Activated T-cell treated with anti-CD3 and anti-CD28 coated beads, Interleukin-2, amount 50 U/mL, for 24 hours (primary cell): ENCODE results near the gene ALDH1L2.

Source experiments
- DNase-seq: peaks from one replicate; pipeline ENCODE4 v3.0.0-alpha.2; 2020
- H3K27ac Mint-ChIP-seq: 2 replicates; pipeline ENCODE4 v1.8.0; 2020; ENCODE audit warnings: mild to moderate bottlenecking, mixed read lengths
- H3K27me3 Mint-ChIP-seq: 2 replicates; pipeline ENCODE4 v1.8.0; 2020; ENCODE audit warnings: mixed read lengths
- H3K36me3 Mint-ChIP-seq: 2 replicates; pipeline ENCODE4 v1.8.0; 2020; ENCODE audit warnings: low read depth, mixed read lengths
- H3K4me1 Mint-ChIP-seq: 2 replicates; pipeline ENCODE4 v1.8.0; 2020; ENCODE audit warnings: low read depth, mixed read lengths
- H3K4me3 Mint-ChIP-seq: 2 replicates; pipeline ENCODE4 v1.8.0; 2020; ENCODE audit warnings: mild to moderate bottlenecking, moderate library complexity, mixed read lengths
- H3K9me3 Mint-ChIP-seq: 2 replicates; pipeline ENCODE4 v1.8.0; 2020; ENCODE audit warnings: mixed read lengths

ALDH1L2 gene

DNA sequence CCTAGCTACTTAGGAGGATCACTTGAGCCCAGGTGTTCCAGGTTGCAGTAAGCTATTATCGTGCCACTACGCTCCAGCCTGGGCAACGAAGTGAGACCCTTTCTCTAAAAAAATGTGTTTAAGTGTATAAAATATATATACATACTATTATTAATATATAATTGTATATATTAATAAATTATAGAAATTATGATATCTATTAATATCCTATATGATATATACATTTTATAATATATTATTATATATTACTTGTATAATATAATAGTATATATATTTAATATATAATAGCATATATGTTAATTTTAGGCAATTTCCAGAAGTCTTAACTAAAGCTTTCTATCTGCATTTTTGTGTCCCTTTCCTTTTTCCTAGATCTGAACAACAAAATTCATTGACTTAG is 12.3 kb downstream of the ALDH1L2 start:
- H3K27ac Mint-ChIP-seq = no peak overlapping the region
- no peaks in the 10 kb centered on the region for H3K9me3 Mint-ChIP-seq
- H3K36me3 Mint-ChIP-seq = no peaks in the 10 kb centered on the region
- no peak for DNase-seq
- no peak overlapping the region for H3K4me3 Mint-ChIP-seq
- H3K4me1 Mint-ChIP-seq = no peaks in the 10 kb centered on the region
- H3K27me3 Mint-ChIP-seq = peaks cover 3% of the 10 kb centered on the region

DNA sequence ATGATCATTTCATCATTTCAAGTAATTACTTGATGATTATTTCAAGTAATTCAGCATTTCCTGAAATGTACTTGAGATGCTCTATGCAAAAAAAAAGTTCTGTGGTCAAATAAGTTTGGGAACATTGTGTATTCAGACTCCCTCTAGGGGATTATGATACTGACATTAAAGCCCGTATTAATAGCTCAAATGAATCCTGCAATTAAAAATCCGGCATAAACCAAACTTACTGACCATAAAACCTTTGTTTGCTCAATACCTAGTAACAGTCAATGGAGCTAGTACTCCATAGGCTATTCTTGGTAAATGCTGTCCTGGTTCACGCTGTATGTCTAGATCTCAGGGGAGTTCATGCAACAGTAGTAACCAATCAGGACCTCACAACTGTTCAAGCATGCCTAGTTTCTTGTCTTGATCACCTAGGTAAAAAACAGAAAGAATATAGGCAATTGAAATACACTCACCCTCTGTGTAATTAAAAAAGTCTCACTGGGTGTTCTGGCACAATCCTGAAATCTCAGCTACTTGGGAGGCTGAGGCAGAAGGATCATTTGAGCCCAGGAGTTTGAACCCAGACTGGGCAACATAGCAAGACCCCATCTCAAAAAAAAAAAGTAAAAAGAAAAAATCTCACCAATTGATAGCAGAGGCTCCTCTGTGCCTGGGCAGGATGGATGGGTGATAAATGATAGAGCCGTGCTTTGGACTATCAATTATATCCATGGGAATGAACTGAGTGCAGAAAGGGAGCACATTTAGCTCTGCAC is 14.1 kb downstream of the ALDH1L2 start:
- H3K4me3 Mint-ChIP-seq = no peak overlapping the region
- no peak for DNase-seq
- H3K9me3 Mint-ChIP-seq = no peaks in the 10 kb centered on the region
- no peak overlapping the region for H3K27ac Mint-ChIP-seq
- no peaks in the 10 kb centered on the region for H3K4me1 Mint-ChIP-seq
- H3K36me3 Mint-ChIP-seq = no peaks in the 10 kb centered on the region
- H3K27me3 Mint-ChIP-seq = peaks cover 9% of the 10 kb centered on the region

DNA sequence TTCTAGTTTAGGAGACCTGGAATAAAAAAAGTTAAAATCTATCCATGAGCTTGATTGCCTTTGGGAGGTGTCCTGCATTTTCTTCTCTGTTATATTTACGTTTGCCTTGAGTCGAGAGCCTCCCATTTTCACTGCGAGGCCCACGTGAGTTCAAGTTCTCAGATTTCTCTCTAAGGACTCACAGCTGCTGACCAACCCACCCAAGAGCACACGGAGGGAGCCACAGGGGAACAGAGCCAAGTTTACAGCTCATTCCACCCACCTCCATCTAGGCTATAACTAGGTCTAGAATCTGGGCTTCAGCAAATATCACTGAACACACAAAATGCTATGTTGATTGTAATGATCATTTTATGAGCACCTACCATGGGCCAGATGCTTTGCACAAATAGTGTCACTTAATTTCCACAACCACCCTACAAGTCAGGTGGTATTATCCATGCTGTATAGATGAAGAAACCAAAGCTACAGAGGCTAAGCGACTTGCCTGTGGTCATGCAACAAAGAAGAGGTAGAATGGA is 16.7 kb downstream of the ALDH1L2 start:
- no peaks in the 10 kb centered on the region for H3K4me1 Mint-ChIP-seq
- no peak for DNase-seq
- H3K36me3 Mint-ChIP-seq = no peaks in the 10 kb centered on the region
- peaks cover 9% of the 10 kb centered on the region for H3K27me3 Mint-ChIP-seq
- no peaks in the 10 kb centered on the region for H3K9me3 Mint-ChIP-seq
- H3K4me3 Mint-ChIP-seq = no peak overlapping the region
- H3K27ac Mint-ChIP-seq = no peak overlapping the region

DNA sequence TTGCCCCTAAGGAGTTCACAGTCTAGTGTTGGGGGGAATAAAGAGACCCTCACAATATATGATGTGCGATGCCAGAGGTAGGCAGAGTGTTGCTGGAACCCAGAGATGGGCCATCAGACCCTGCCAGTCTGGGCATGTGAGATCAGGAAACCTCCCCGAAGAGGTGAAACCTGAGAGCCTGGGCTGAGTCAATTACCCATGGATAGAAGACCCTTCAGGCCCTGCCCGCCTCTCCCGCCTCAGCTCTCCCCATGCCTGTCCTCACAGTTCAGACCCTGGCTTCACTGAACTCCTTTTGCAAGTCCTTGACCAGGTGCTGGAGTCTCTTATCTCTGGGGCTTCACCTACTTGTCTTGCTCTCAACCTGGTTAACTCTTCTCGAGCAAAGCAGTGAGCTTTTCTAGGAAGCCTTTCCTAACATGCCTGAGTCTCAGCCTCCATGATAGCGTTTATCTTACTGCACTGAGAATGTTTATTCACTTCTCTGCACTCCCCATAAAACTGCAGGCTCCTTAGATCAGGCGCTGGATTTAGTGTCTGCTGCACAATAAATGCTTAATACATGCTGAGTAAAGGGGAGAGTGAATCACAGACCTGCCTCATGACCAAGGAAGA is 19.6 kb downstream of the ALDH1L2 start:
- DNase-seq = no peak
- Mint-ChIP-seq H3K9me3 (no peaks in the 10 kb centered on the region), H3K4me3 (no peak overlapping the region), H3K36me3 (no peaks in the 10 kb centered on the region), H3K27me3 (peaks cover 5% of the 10 kb centered on the region), H3K4me1 (no peaks in the 10 kb centered on the region), H3K27ac (no peak overlapping the region)

DNA sequence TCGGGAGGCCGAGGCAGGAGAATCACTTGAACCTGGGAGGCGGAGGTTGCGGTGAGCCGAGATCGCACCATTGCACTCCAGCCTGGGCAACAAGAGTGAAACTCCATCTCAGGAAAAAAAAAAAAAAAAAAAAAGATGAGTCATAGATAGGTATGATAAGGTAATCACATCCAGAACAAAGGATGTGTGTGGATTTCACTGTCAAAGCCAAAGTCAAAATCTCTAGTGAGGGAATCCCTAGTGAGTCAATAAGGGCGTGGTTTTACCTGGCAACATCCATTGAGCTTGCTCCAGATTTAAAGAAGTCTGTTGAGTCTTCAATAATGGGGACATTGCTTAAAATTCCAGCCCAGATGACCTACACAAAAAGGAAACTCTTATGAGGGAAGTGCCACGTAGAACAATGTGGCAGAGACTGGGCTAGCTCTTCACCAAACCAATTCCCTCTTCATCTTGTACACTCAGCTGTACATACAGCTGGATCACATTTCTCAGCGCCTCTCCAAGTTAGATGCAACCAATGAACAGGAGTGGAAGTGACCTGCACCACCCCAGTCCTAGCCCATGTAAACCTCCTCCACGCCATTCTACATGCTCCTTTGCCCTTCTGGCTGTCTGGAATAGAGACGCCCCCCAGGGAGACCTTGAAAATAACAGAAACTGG is 23.4 kb downstream of the ALDH1L2 start:
- peaks cover 1% of the 10 kb centered on the region for H3K36me3 Mint-ChIP-seq
- H3K9me3 Mint-ChIP-seq = peaks cover 5% of the 10 kb centered on the region
- H3K4me3 Mint-ChIP-seq = no peak overlapping the region
- no peak overlapping the region for H3K27ac Mint-ChIP-seq
- DNase-seq = no peak
- peaks cover 4% of the 10 kb centered on the region for H3K27me3 Mint-ChIP-seq
- H3K4me1 Mint-ChIP-seq = peaks cover 6% of the 10 kb centered on the region

DNA sequence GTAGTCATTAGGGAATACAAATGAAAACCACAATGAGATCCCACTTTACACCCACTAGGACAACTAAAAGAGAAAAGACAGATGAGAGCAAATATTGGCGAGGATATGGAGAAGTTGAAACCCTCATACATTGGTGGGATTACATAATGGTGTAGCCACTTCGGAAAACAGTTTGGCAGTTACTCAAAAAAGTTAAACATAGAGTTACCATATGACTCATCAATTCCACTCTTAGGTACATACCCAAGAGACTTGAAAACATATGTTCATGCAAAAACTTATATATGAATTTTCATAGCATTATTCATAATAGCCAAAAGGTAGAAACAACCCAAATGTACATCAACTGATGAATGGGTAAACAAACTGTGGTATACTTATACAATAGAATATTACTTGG is 27.1 kb downstream of the ALDH1L2 start:
- H3K9me3 Mint-ChIP-seq = peaks cover 7% of the 10 kb centered on the region
- H3K27me3 Mint-ChIP-seq = no peaks in the 10 kb centered on the region
- no peak overlapping the region for H3K27ac Mint-ChIP-seq
- DNase-seq = no peak
- no peak overlapping the region for H3K4me3 Mint-ChIP-seq
- peaks cover 7% of the 10 kb centered on the region for H3K4me1 Mint-ChIP-seq
- peaks cover 2% of the 10 kb centered on the region for H3K36me3 Mint-ChIP-seq

DNA sequence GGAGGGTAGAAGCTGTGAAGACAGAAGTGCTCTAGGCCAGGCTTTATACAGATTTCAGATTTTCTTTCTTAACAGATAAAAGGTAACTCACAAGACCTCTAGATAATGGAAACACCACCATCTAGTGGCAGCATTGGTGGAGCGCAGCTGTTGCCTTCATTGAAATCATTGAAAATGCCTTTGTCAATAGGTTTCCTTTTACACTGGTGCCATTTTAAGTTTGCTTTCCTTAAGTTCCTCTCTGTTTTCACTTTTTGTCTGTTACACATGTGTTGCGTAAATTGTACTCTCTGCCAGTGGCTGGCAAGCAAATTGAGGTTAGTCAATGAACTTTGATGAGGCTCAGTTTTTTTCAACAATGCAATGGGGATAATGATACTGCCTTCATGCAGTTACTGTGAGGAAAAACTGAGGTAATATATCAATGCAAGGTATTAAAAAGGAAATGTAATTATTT is 31.1 kb downstream of the ALDH1L2 start:
- Mint-ChIP-seq H3K4me3 (no peak overlapping the region), H3K27me3 (no peaks in the 10 kb centered on the region), H3K36me3 (peaks cover 2% of the 10 kb centered on the region), H3K27ac (no peak overlapping the region), H3K9me3 (peaks cover 7% of the 10 kb centered on the region), H3K4me1 (peaks cover 7% of the 10 kb centered on the region)
- peak; percentile 78 for DNase-seq

DNA sequence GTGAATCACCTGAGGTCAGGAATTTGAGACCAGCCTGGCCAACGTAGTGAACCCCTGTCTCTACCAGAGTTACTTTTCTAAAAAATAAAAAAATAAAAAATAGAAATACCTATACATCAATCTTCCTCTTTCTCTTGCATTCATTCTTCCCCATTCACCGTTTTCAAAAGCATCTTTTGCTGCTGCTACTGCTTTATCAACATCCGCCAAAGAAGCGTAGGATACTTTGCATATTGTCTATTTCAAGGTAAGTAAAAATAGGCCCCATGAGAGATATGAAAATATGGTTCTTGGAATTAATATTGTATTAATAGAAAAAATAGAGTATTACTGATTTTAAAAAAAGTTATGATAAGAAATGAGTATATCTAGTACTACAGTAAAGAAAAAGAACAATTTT is 32.3 kb downstream of the ALDH1L2 start:
- Mint-ChIP-seq H3K4me1 (peaks cover 5% of the 10 kb centered on the region), H3K4me3 (no peak overlapping the region), H3K27ac (no peak overlapping the region), H3K9me3 (peaks cover 5% of the 10 kb centered on the region), H3K36me3 (peaks cover 2% of the 10 kb centered on the region), H3K27me3 (no peaks in the 10 kb centered on the region)
- DNase-seq = no peak

DNA sequence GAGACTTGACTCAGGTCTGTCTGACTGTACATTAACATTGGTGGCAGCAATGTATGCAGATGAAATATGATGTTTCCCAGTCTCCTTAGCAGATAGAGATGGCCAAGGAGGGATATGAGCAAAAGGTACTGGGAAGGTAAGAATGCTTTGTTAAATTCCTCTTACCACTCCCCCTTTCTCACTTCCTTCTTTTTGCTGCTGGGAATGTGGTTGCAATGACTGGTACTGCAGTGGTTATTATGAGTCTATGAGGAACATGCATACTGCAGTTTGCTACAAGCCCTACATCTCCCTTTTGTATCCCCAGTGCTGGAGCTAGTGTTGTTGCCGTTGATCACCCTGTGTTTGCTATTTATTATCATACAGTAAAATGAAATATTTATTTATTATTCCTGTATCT is 35.9 kb downstream of the ALDH1L2 start:
- no peak for DNase-seq
- no peaks in the 10 kb centered on the region for H3K9me3 Mint-ChIP-seq
- H3K4me1 Mint-ChIP-seq = peaks cover 3% of the 10 kb centered on the region
- H3K27me3 Mint-ChIP-seq = no peaks in the 10 kb centered on the region
- H3K4me3 Mint-ChIP-seq = no peak overlapping the region
- H3K27ac Mint-ChIP-seq = no peak overlapping the region
- H3K36me3 Mint-ChIP-seq = no peaks in the 10 kb centered on the region

DNA sequence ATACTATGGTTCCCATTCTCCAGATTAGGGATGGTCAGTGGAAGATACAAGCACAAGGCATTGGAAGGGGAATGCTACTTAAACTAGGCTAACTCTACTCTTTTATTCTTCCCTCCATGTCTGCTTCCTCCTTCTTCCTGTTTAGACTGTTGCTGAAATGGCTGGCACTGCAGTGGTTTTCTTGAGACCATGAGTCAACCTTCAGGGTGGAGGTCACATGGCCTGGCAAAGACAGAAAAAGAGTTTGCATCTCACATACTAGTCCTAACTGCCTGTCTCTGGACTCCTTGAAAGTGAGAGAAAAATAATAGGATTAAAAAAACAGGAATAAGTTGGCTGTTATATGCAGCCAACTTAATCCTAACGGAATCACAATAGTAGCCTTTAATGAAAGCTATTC is 37.0 kb downstream of the ALDH1L2 start:
- H3K27ac Mint-ChIP-seq = no peak overlapping the region
- no peak for DNase-seq
- peaks cover 2% of the 10 kb centered on the region for H3K4me1 Mint-ChIP-seq
- no peaks in the 10 kb centered on the region for H3K36me3 Mint-ChIP-seq
- no peak overlapping the region for H3K4me3 Mint-ChIP-seq
- no peaks in the 10 kb centered on the region for H3K27me3 Mint-ChIP-seq
- no peaks in the 10 kb centered on the region for H3K9me3 Mint-ChIP-seq

DNA sequence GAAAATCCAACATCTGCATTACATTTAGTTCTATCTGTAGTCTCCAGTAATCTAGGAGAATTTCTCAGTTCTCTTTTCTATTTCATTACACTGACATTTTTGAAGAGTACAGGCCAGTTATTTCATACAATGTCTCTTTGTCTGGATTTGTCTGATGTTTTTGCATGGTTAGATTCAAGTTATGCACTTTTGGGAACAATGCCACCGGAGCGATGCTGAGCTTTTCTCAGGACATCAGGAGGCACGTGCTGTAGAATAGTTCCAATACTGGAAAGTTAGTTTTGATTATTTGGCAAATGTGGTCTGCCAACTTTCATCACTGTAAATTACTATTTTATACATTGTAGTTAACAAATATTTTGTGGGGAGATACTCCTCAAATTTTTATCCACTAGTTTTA is 43.1 kb downstream of the ALDH1L2 start:
- no peak overlapping the region for H3K4me3 Mint-ChIP-seq
- no peaks in the 10 kb centered on the region for H3K9me3 Mint-ChIP-seq
- H3K27ac Mint-ChIP-seq = no peak overlapping the region
- H3K4me1 Mint-ChIP-seq = peaks cover 24% of the 10 kb centered on the region
- no peak for DNase-seq
- H3K36me3 Mint-ChIP-seq = no peaks in the 10 kb centered on the region
- H3K27me3 Mint-ChIP-seq = no peaks in the 10 kb centered on the region

DNA sequence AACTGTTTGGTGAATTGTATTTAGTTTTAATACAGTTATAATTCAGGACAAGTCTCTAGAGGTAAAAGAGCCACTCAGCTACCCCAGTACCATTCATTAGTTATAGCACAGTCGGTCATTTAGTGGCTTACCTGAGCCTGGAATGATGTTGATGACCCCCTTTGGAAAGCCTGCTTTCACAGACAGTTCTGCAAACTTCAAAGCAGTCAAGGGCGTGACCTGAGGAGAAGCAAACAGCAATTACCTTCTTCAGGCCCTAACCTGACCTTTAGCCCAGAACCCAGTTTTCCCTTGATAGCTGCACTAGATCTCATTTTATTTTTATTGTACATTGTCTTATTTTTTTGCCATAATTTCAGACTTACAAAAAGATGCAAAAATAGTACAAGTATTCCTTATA is 43.8 kb downstream of the ALDH1L2 start:
- Mint-ChIP-seq H3K27ac (no peak overlapping the region), H3K9me3 (no peaks in the 10 kb centered on the region), H3K4me1 (peaks cover 24% of the 10 kb centered on the region), H3K27me3 (no peaks in the 10 kb centered on the region), H3K4me3 (no peak overlapping the region), H3K36me3 (no peaks in the 10 kb centered on the region)
- DNase-seq = no peak

DNA sequence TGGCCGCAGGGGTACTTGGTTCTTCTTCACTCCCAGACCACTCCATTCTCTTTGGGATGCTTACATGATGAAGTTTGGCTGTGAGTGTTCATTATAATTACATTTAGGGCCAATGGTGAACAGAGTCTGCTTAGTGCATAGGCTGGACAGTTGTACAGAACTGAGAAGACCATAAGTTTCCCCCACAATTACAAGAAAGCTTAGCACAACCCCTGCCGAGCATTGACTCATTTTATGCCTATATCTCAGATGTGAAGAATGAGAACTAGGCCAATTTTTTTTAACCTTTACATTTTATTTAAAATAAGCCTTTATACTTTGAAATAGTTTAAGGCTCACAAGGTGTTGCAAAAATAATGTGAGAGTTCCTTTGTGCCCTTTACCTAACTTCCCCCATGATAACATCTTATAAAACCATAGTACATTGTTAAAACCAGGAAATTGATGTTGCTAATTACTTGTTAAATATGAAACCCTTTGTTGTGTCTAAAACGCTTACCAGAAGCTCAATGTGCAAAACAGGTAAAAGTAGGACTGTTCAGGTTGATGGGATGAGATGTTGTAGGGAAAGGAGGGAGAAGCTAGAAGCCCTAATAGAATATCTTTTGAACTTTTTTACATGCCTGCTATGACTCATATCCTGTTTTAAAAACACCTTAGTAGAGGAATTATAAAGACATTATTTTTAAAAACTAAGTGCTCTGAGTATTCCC is 47.2 kb downstream of the ALDH1L2 start:
- no peaks in the 10 kb centered on the region for H3K9me3 Mint-ChIP-seq
- H3K36me3 Mint-ChIP-seq = no peaks in the 10 kb centered on the region
- peak overlapping the region; percentile 15 for H3K4me3 Mint-ChIP-seq
- peaks cover 46% of the 10 kb centered on the region for H3K4me1 Mint-ChIP-seq
- DNase-seq = no peak
- H3K27me3 Mint-ChIP-seq = no peaks in the 10 kb centered on the region
- peak overlapping the region; percentile 91 for H3K27ac Mint-ChIP-seq

DNA sequence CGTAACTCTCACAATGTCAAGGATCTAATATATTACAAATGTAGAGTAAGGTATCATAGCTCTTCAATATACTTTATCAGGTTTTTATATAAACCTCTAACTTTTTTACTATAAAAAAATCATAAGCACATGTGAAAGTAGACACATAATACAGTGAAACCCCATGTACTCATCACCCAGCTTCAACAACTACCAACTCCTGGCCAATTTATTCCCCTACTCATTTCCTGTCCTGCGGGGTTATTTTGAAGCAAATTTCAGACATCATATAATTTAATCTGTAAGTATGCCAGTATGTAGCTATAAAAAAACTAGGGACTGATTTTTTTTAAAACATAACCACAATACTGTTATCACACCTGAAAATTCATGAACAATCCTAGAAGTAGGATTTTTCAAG is 50.4 kb downstream of the ALDH1L2 start:
- H3K27ac Mint-ChIP-seq = peak overlapping the region; percentile 82
- peaks cover 54% of the 10 kb centered on the region for H3K4me1 Mint-ChIP-seq
- no peaks in the 10 kb centered on the region for H3K36me3 Mint-ChIP-seq
- H3K4me3 Mint-ChIP-seq = no peak overlapping the region
- H3K9me3 Mint-ChIP-seq = no peaks in the 10 kb centered on the region
- DNase-seq = no peak
- H3K27me3 Mint-ChIP-seq = no peaks in the 10 kb centered on the region
